ENCODE measurements around the gene OR51B4. TPM values are rescaled to one million over a fixed set of nuclear protein-coding genes. Genes with fewer than 3 reads are reported as not detected.

The OR51B4 gene
- total RNA-seq (2022) (not detected in 2 replicates), Bru-seq, nascent RNA (not detected), BruChase-seq, experiment 1, labeled RNA remaining after a 6-hour chase (not detected), BruChase-seq, experiment 2, labeled RNA remaining after a 2-hour chase (not detected)
- long read RNA-seq = 0 reads

GRCh38 chr11:5301846-5302245, at the start of gene OR51B4:
TSS of gene OR51B4 (minus strand) at chr11:5301946. CDS start at chr11:5301946, 0 bp downstream.
- Mint-ChIP-seq H3K4me3 (ENCODE audit: unreplicated experiment) (no peak within 1 kb of the TSS), H3K4me1 (ENCODE audit: insufficient read depth, unreplicated experiment) (no peaks in the 10 kb centered on the region), H3K27me3 (ENCODE audit: insufficient read depth, unreplicated experiment) (peaks cover 66% of the 10 kb centered on the region), H3K36me3 (ENCODE audit: insufficient read depth, unreplicated experiment) (no peaks in the 10 kb centered on the region), H3K9me3 (ENCODE audit: unreplicated experiment) (no peaks in the 10 kb centered on the region), H3K27ac (ENCODE audit: low read depth, unreplicated experiment) (no peak within 1 kb of the TSS)
- intact Hi-C loops (cut with micrococcal nuclease) = no loop called here
- ChIA-PET CTCF (interaction anchor here (0.6 kb wide), 1 partner anchor 11 kb away, joined by 3 read pairs; no protein-coding TSS in a partner anchor), POLR2A (no interaction called here)
- no peak for DNase-seq (ENCODE audit: unreplicated experiment)
- no peak for TF ChIP-seq CTCF (IDR thresholded peaks at IDR 0.05; ENCODE audit: unreplicated experiment)
- BruUV-seq (replicated peaks) = no TSS peak

- no peaks in the 10 kb centered on the region for H3K4me1 Mint-ChIP-seq (ENCODE audit: insufficient read depth, unreplicated experiment)
- H3K36me3 Mint-ChIP-seq (ENCODE audit: insufficient read depth, unreplicated experiment) = no peaks in the 10 kb centered on the region
- no TSS peak for BruUV-seq (replicated peaks)
- peaks cover 29% of the 10 kb centered on the region for H3K27me3 Mint-ChIP-seq (ENCODE audit: insufficient read depth, unreplicated experiment)
- no peak for DNase-seq (ENCODE audit: unreplicated experiment)
- intact Hi-C loops (cut with micrococcal nuclease) = no loop called here
- TF ChIP-seq CTCF (IDR thresholded peaks at IDR 0.05; ENCODE audit: unreplicated experiment) = no peak
- H3K4me3 Mint-ChIP-seq (ENCODE audit: unreplicated experiment) = no peak within 1 kb of the TSS
- H3K9me3 Mint-ChIP-seq (ENCODE audit: unreplicated experiment) = no peaks in the 10 kb centered on the region
- H3K27ac Mint-ChIP-seq (ENCODE audit: low read depth, unreplicated experiment) = no peak within 1 kb of the TSS
- POLR2A ChIA-PET = no interaction called here
- CTCF ChIA-PET = no interaction called here
Observed at GRCh38 chr11:5351208-5351607, 49.5 kb upstream of the OR51B4 start, which contains the start of gene OR51B6. TSS of gene OR51B6 (plus strand) at chr11:5351508. CDS start at chr11:5351508, 0 bp downstream.

GRCh38 chr11:5349550-5349949, 47.8 kb upstream of the OR51B4 start:
- H3K4me3 Mint-ChIP-seq (ENCODE audit: unreplicated experiment) = no peak overlapping the region
- POLR2A ChIA-PET = no interaction called here
- H3K27me3 Mint-ChIP-seq (ENCODE audit: insufficient read depth, unreplicated experiment) = peaks cover 41% of the 10 kb centered on the region
- CTCF ChIA-PET = interaction anchor here (0.7 to 1.0 kb wide), 2 partner anchors 17 to 23 kb away, joined by 3 read pairs; no protein-coding TSS in a partner anchor
- no peaks in the 10 kb centered on the region for H3K4me1 Mint-ChIP-seq (ENCODE audit: insufficient read depth, unreplicated experiment)
- H3K9me3 Mint-ChIP-seq (ENCODE audit: unreplicated experiment) = no peaks in the 10 kb centered on the region
- TF ChIP-seq CTCF (IDR thresholded peaks at IDR 0.05; ENCODE audit: unreplicated experiment) = no peak
- BruUV-seq (replicated peaks) = no TSS peak
- intact Hi-C loops (cut with micrococcal nuclease) = no loop called here
- no peaks in the 10 kb centered on the region for H3K36me3 Mint-ChIP-seq (ENCODE audit: insufficient read depth, unreplicated experiment)
- DNase-seq (ENCODE audit: unreplicated experiment) = no peak
- H3K27ac Mint-ChIP-seq (ENCODE audit: low read depth, unreplicated experiment) = no peak overlapping the region

- no TSS peak for BruUV-seq (replicated peaks)
- ChIA-PET CTCF (no interaction called here), POLR2A (no interaction called here)
- intact Hi-C loops (cut with micrococcal nuclease) = no loop called here
- Mint-ChIP-seq H3K27me3 (ENCODE audit: insufficient read depth, unreplicated experiment) (peaks cover 41% of the 10 kb centered on the region), H3K27ac (ENCODE audit: low read depth, unreplicated experiment) (no peak overlapping the region), H3K4me3 (ENCODE audit: unreplicated experiment) (no peak overlapping the region), H3K9me3 (ENCODE audit: unreplicated experiment) (no peaks in the 10 kb centered on the region), H3K36me3 (ENCODE audit: insufficient read depth, unreplicated experiment) (no peaks in the 10 kb centered on the region), H3K4me1 (ENCODE audit: insufficient read depth, unreplicated experiment) (no peaks in the 10 kb centered on the region)
- DNase-seq (ENCODE audit: unreplicated experiment) = no peak
- no peak for TF ChIP-seq CTCF (IDR thresholded peaks at IDR 0.05; ENCODE audit: unreplicated experiment)
Observed at GRCh38 chr11:5348551-5349194, 46.9 kb upstream of the OR51B4 start.
